Measurements from ENCODE around the gene CWH43.
"Not testable (repeated sequence)": the region's sequence is repeated elsewhere in the genome, so short reads cannot be mapped to it uniquely, and the experiment has no call there.

Gene CWH43

DNA sequence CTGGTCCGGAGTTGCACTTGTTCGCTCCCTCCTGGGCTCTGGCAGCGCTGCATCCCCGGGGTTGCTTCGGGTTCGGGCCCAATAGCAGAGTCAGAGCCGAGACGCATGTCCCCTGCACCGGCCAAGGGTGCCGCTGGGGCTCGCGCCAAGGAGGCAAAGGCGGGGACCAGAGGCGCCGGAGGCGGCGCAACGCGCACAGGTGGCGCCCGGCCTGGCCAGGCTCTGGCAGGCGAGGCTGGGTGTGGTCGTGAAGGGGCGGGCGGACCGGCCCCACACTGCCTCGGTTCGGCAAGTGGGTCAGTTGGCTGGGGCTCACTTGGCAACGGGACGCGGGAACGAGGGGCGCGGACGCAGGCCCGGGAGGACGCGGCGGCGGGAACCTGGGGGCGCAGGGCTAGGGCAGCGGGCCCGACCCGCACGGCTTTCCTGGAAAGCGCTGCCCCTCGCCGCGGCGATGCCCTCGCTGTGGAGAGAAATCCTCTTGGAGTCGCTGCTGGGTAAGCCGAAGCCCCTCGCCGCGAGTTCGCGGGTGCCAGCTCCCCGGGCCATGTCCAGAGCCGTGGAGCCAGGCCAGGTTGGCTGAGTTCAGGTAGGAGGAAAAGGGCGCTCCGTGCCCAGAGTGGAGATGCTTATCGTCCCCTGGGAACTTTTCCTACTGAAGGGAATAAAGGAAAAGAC lies at the start of gene CWH43:
Gene CWH43 (plus strand): TSS at position 300 of the 678 bp plus-strand sequence. CDS start 155 bp downstream, at position 455.
- DNase-seq: no peak

DNA sequence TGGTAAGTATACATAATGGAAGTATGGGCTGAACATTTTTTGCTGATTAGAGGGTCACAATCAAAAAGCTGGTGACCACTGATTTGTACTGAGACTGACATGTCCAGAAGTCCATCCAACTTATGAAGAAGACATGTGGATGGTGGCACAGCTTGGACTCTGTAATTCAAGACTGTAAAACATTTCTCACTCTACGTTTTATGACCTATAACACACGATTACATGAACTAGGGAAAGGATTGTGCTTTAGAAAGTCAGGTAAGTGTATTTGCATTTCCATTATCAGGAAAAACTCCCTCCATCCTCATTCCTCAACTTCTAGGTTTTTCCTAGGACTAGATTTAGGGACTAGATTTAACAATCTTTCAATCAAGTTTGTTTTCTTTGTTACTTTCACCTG lies 49.0 kb upstream of the CWH43 start:
- DNase-seq: no peak

DNA sequence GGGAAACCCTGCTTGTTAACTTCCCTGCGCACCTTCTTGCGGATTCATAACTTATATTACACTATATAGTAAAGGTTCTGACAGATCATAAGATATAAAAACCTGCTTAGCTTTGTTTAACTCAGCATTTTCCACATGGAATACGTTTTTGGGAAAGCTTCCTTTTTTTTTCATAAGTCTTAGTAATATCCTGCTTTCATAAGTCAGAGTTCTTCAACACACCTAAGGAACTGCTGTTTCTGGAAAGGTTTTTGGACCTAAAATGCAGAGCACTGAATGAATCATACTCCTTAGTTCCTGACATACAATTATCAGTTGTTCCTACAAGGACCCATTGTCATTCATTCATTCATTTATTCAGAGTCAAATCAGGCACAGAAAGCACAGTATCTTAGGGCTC lies 47.2 kb upstream of the CWH43 start:
- DNase-seq: no peak

DNA sequence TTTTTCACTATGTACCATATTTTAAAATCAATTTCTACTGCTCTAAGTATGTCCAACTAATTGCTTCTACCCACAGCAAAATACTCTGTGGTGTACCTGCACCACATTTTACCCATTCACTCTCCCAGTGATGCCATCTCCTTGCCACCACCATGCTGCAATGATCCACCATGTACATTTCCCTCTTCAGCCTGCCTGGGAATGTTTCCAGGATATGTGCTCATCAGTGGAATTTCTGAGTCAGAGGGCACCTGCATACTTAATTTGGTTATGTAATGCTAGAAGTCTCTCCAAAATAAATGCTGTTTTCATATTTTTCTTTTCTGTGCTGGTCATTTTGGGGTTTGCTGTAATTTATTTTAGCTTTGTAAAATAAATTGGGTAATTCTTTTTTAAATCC lies 46.3 kb upstream of the CWH43 start:
- DNase-seq: no peak

DNA sequence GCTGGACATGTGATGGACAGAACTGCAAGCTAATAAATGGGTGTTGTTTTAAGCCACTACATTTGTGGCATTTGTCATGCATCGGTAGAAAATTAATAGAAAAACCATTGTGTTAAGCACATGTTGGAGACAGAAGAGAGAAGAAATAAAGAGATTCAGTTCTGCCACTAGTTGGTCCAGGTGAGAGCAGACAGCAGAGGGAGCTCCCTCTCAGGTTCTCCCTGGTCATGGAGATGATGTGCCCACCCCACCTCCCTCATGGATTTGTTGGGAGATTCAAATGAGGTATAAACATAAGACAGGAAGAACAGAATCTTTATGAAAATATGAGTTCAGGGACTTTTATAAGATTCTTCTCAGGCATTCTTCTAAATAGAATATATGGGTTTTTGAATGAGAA lies 42.7 kb upstream of the CWH43 start:
- no peak for DNase-seq

DNA sequence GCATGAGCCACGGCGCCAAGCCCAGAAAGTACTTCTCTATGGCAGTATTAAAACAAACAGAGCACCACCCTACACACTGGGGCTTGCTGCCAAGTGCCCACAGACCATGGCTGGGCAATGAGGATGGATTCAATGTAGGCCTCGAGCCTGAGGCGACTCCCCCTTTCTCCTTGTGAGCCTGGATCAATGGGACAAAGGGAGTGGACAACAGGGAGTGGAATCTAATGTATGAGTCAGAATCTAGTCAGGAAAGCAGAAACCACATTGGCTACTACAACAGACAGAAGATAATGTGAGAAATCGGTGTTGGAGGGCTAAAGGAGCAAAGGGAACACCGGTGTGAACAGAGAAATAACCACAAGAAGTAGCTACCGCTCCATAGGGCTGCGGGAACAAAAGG lies 41.8 kb upstream of the CWH43 start:
- no peak for DNase-seq

DNA sequence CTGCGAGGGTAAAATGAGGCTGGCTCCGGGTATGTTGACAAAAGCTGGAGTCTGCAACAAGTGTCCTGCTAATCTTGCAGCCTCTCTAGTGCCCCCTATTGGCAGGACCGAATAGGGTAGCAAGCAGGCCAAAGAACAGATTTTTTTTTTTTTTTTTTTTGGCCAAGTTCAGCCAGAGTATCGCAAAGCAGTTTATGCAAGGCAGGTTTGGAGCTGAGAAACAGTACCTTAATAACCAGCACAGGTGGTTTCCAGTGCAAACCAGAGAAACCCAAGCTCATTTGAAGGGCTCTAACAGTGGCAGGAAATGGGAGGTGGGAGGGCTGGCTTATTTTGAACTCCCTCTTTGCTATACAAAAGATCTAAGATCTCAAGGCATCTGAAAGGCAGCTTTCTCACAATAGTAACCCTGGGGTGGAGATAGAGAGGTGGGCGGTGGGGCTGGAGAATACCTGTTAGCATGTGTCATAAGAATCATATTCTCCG lies 41.3 kb upstream of the CWH43 start:
- peak; percentile 15 to 47 for DNase-seq

DNA sequence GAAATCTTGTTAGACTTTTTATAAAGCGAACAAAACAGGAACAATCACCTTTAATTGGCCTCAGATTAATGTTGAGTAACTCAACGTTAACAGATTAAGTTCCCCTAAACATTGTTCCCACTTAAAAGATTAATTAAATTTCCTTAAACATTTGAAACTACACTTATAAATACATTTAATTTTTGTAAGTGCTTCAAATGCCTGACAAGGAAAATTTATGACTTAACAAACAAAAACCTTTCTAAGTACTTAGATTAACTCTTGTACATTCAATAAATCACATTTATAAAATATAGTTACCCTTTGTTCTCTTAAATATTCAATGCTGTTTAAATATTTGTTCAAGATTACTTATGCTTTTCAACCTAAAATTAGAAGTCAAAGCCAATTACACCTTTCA lies 40.1 kb upstream of the CWH43 start:
- DNase-seq: no peak

DNA sequence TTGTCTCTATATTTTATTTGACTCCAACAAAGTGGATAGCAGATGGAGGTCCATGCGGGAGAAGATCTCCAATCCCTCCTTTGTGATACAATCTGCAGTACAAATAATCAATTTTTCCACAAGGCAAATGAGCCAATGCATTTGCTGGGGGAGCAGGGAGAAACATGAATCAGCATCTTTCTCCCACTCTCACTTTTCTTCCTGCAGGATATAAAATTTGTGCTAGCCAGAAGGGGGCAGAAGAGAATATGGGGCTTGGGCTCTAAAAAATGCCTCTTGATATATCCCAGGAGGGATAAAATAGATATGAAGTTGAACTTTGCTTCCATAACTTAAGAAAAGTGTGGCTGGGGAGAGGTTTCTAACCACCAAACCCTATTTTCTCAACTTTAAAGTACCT lies 38.3 kb upstream of the CWH43 start:
- no peak for DNase-seq

DNA sequence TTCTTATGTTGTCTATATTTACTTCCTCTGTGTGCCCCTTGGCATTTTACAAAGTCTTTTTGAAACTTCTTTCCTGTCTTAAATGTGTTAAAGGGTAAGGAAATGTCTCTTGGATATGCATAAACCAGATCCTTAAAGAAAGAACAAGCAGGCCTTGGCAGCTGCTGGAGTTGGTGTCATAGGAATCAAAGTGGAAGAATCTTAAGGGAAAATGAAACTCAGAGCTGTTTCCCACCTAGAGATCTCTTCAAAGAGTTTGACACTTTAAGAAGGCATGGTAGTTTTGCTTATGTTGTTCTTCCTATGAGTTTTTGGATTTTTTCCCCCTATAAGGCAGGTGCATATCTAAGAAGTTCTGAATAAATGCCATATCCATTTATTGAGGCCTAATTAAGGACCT lies 37.0 kb upstream of the CWH43 start:
- no peak for DNase-seq

DNA sequence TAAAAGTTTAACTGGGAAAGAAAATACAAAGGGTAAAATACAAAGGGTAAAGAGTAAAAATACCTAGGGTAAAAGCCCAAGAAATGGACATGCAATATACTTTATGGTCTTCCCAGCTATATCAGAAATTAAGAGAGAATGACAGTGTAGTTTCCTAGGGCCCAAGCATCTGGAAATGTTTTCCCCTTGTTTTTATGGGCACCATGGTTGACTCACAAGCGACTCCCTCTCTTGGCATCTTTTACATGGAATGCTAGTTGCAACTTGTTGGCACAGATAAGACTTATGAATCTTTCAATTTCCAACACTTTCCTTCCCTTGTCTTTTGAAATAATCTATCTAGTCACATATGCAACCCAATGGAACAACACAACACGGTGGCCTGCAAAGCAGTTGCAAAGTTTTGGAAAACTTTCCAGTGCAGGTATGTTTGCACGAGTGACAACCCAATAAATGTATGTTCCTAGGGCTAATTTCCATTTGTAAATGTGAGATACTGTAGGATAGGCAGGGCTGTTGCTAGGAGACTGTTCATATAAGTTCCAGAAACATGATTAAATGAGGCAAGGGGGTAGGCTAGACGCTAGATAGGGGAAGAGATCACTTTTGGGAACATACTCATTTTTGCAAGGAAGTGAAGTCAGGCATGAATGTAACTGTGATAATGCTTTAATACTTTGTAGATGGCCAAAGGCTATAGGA lies 36.4 kb upstream of the CWH43 start:
- DNase-seq: no peak

DNA sequence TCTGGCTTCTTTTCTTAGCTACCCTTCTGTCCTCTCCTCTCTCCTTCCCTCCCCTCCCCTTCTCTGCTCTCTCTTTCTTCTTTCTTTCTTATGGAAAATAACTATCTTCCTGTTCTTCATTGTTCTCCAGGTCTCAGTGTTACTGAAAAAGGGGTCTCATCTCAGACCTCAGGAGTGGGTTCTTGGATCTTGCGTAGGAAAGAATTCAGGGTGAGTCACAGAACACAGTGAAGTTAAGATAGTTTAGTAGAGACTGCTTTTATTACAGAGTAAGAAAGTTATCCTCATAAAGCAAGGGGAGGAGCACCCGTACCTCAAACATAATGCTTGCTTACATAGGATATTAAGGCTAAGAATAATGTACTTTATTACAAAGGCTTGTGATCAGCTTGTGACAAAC lies 31.8 kb upstream of the CWH43 start:
- DNase-seq: no peak

DNA sequence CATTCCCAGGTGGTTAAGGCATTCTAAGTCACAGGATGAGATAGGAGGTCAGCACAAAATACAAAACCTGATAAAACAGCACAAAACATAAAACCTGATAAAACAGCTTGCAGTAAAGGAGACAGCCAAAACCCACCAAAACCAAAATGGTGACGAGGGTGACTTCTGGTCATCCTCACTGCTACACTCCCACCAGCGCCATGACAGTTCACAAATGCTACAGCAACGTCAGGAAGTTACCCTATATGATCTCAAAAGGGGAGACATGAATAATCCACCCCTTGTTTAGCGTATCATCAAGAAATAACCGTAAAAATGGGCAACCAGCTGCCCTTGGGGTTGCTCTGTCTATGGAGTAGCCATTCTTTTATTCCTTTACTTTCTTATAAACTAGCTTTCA lies 28.7 kb upstream of the CWH43 start:
- not testable (repeated sequence) for DNase-seq

DNA sequence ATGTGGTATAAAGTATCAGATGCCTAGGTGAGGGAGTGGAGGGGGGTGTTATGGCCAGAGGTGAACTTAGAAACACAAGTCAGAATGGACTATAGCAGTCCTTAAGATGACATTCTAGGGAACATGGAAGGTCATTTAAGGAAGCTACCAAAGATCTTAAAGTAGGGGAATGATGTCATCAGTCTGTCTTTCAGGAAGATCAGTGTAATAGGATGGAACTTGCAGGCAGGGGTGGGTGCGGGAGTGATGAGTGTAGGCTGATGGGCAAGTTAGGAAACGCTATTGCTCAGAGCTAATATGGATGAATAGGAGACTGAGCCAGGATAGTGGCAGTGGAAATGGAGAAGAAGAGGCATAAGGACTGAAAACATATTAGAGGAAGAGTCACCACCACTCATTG lies 27.5 kb upstream of the CWH43 start:
- DNase-seq: no peak

DNA sequence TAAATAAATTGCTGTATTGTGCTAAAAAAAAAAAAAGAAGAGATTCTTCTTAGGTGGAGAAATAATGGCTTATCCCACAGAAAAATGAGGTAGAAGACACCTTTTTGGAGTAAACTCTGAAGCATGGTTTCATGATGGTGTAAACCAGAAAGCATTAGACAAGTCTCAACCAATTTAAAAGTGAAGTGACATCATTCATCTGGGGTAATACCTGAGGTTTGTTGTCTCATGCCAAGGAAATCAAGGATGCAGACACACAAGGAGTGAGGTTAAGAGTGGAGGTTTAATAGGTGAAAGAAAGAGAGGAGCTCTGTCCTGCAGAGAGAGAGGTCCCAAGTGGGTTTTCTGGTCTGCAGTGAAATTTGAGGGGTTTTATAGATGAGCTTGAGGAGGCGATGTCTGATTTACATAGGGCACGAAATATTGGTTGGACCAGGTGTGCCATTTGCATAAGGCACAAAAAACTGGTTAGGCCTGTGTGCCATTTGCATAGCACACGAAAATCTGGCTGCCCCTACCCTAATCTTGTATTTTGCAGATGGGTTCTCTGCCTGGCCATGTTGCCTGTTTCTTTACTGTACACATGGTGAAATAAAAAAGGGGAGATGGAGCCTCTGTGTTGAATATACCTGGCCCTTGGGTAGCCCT lies 25.0 kb upstream of the CWH43 start:
- DNase-seq: no peak

DNA sequence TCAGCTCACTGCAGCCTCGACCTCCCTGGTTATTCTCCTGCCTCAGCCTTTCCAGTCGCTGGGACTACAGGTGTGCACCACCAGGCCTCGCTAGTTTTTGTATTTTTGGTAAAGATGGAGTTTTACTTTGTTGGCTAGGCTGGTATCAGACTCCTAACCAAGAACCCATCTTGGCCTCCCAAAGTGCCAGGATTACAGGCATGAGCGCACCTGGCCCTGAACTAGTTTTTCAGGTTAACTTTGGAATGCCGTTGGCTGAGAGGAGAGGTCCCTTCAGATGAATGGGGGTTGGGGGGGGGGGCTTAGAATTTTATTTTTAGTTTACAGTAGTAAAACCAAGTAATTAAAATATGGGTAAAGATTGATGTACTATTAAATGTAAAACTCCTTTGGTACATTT lies 23.4 kb upstream of the CWH43 start:
- no peak for DNase-seq

DNA sequence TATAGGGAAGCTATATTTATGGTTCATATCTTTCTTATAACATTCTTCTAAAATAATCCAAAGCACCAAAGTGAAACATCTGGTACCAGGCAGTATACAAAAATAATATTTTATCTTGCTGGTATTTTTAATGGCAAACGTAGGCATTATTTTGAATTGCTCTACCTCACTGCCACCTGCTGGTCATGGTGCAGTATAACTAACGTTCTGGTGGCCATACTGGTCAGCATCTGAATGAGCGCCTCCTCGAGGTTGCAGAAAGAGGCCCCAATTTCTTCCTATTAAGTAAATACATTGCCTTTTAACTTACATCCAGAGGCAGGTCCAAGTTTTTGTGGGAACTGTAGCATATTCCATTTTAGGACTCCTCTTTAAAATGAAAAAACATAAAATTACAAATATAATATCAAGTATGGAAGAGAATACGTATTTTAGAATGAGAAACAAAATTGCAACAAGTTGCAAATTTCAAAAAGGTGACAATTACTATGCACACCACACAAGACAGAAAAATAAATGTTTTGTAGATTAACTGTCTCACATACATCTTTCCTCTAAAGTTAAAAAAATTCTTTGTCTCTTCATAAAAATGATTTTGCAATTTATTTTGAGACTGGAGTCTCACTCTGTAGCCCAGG lies 22.9 kb upstream of the CWH43 start:
- peak; percentile 85 to 89 for DNase-seq

DNA sequence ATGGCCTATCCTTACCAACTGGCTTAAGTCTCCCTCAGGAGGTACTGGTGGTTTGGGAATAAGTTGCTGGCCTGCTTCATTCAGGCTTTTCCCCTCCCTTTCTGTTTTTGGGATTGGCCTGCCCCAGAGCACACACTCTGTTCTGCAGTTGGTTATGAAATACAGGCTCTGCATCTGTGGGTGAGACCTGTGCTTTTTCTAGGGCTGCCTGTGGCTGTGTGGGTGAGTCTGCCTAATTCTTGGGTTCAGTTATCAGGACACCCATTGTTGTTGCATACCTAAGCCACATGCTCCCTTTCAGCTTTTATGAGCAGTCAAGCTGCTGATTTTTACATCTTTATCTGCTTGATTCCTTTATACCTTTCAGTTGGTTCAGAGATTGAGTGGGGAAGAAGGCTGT lies 19.0 kb upstream of the CWH43 start:
- DNase-seq: no peak

DNA sequence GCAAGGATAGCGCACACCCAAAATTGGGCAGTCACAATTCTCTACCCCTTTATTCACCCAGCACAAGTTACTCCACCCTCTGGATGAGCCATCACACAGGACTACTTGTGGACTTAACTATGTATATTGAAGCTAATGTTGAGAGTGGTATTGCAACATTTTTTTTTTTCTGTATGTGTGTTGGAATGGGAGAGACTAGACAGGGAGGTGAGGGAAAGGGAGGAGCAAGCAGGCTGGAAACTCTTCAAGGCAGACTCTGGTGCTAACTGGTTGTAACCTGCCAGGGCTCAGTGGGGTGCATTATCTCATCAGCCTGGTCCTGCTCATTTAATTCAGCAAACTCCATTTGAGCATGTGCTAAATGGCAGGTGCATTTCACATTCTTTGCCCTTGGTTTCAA lies 18.4 kb upstream of the CWH43 start:
- no peak for DNase-seq

DNA sequence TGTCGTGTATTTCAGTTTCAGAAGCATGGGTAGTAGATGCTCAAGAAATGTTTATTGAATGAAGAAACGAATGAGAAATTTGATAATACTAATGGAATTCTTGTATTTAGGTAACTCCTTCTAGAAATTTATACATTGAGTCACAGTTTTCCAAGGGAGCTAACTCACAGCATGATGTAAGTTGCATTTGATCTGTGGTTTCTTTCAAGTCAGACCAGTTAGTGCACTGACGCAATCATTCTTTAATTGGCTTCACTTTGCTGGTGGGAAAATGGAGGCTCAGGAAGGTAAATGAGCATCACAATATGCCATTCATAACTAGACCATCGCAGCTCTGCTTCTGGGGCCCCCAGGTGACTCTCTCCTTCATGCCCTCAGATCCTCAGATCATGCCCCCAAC lies 17.3 kb upstream of the CWH43 start:
- DNase-seq: no peak

DNA sequence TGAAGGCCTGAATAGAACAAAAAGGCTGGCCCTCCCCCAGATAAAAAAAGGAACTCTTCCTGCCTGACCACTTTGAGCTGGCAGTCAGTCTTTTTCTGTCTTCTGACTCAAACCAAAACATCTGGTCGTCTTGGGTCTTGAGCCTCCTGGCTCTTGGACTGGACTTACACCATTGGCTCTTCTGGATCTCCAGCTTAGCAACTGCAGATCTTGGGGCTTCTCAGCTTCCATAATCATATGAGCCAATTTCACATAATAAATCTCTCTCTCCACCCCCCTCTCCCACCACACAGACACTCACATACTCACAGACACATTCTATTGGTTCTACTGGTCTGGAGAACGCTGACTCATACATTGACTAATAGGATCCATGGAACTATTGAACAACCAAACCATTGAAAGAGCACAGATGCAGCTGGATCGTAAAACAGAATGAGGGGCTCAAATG lies 15.6 kb upstream of the CWH43 start:
- DNase-seq: no peak

DNA sequence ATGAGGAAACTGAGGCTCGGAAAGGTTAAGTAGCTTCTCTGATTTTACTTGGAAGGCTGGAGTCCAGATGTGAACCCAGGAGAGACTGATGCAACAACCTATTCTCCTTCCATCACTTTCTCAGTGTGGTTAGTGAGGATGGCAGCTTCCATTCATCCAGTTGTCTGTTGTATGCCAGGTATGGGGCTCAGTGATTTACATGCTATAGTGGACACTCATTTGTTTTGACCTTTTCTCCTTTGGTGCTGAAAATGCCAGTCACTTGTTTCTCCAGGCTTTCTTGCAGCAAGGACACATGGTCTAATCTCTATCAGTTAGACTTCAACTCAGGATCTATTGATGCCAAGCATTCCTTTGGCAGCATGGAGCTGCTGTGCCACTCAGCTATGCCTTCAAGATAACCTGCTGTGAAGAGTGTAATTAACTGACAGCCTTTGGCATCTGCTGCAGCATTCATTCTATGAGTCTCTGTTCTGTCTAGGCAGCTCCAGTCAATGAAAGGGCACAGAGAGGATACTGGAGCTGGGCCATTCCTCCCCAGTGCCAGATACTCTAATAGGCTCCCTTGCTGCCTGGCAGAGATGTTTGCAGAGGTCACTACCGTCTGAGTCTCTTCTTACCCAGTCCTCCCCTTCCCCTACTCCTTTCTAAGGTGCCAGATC lies 11.0 kb upstream of the CWH43 start:
- DNase-seq: no peak

DNA sequence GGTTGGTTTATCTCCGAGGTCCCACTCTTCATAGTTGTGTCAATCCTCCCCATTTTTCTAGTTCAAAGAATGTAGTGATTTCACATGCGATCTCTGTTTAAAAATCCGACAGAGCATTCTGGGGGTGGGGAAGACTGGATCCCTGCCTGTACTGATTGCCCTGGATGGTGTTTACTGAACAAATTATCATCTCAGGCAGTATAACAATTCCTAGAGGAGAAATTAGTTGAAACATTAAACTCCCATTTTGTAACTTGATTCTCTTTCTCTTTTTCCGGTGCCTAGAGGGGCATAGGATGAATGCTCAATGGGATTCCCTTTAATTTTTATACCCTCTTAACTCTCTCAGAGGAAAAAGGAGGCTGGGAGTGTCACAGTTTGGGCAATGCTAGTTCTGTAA lies 10.0 kb upstream of the CWH43 start:
- DNase-seq: no peak
